AG09309 (cell line): ENCODE data around the gene CHRDL2.
"Not testable (repeated sequence)": the region's sequence is repeated elsewhere in the genome, so short reads cannot be mapped to it uniquely, and the experiment has no call there.

Experiments
- DNase-seq: peaks from one replicate; pipeline ENCODE4 v3.0.0-alpha.2; 2010; ENCODE audit warnings: low read depth
- H3K4me3 ChIP-seq: 2 replicates; pipeline ENCODE4 v1.5.1; 2011; ENCODE audit warnings: mild to moderate bottlenecking, low read depth, low read length, moderate library complexity; ENCODE audit not compliant: control insufficient read depth
- CTCF ChIP-seq: IDR thresholded peaks from 2 replicates; pipeline ENCODE4 v1.5.1; 2011; ENCODE audit warnings: mild to moderate bottlenecking, low read depth, low read length, inconsistent platforms; ENCODE audit not compliant: insufficient read depth, control insufficient read depth; ENCODE audit errors: missing control alignments

Gene CHRDL2

GRCh38 chr11:74756571-74756970, 25.3 kb upstream of the CHRDL2 start:
- TF ChIP-seq CTCF: no peak
- H3K4me3 ChIP-seq: no peak overlapping the region
- no peak for DNase-seq

GRCh38 chr11:74755395-74755995, 24.3 kb upstream of the CHRDL2 start:
- no peak overlapping the region for H3K4me3 ChIP-seq
- no peak for DNase-seq
- TF ChIP-seq CTCF: no peak

- TF ChIP-seq CTCF: no peak
- peak overlapping the region; percentile 36 for H3K4me3 ChIP-seq
- DNase-seq: peak; percentile 58
These were observed 23.5 kb upstream of the CHRDL2 start for GRCh38 chr11:74754507-74755252.

GRCh38 chr11:74751303-74751702, 20.1 kb upstream of the CHRDL2 start:
- no peak for TF ChIP-seq CTCF
- no peak for DNase-seq
- H3K4me3 ChIP-seq: no peak overlapping the region

- DNase-seq, H3K4me3 ChIP-seq: not testable (repeated sequence)
These were observed 19.4 kb upstream of the CHRDL2 start for GRCh38 chr11:74750598-74750997.

GRCh38 chr11:74749965-74750296, 18.7 kb upstream of the CHRDL2 start:
- H3K4me3 ChIP-seq: peak overlapping the region; percentile 78
- no peak for TF ChIP-seq CTCF
- no peak for DNase-seq

GRCh38 chr11:74749127-74749964, 18.1 kb upstream of the CHRDL2 start:
- no peak for TF ChIP-seq CTCF
- no peak for DNase-seq
- peak overlapping the region; percentile 78 for H3K4me3 ChIP-seq
